Measurements from ENCODE around the gene FERMT1.
A peak's percentile ranks its signal among the peaks of the same experiment; 100 is the strongest.

Gene FERMT1

GRCh38 chr20:6075428-6076219, 47.2 kb downstream of the FERMT1 start:
- DNase-seq (ENCODE audit: low read depth in 2 of 2), result peak in 1 of 2 donors; percentile 57
- no peak for TF ChIP-seq CTCF (IDR thresholded peaks at IDR 0.05; ENCODE audit: low read depth, low read length)
- no peak overlapping the region for H3K4me3 ChIP-seq (replicated peaks in 1 of 2; ENCODE audit: low read depth in 2 of 2, low read length in 2 of 2)

GRCh38 chr20:6074784-6075183, 48.0 kb downstream of the FERMT1 start:
- no peak for TF ChIP-seq CTCF (IDR thresholded peaks at IDR 0.05; ENCODE audit: low read depth, low read length)
- no peak overlapping the region for H3K4me3 ChIP-seq (replicated peaks in 1 of 2; ENCODE audit: low read depth in 2 of 2, low read length in 2 of 2)
- DNase-seq (ENCODE audit: low read depth in 2 of 2), result no peak

- peak; percentile 24 to 39 for DNase-seq (ENCODE audit: low read depth in 2 of 2)
- H3K4me3 ChIP-seq (replicated peaks in 1 of 2; ENCODE audit: low read depth in 2 of 2, low read length in 2 of 2), result no peak overlapping the region
- peak; percentile 67 for TF ChIP-seq CTCF (IDR thresholded peaks at IDR 0.05; ENCODE audit: low read depth, low read length)
Observed at GRCh38 chr20:6074145-6074561, 48.7 kb downstream of the FERMT1 start.

- no peak overlapping the region for H3K4me3 ChIP-seq (replicated peaks in 1 of 2; ENCODE audit: low read depth in 2 of 2, low read length in 2 of 2)
- DNase-seq (ENCODE audit: low read depth in 2 of 2), result no peak
- TF ChIP-seq CTCF (IDR thresholded peaks at IDR 0.05; ENCODE audit: low read depth, low read length), result no peak
Observed at GRCh38 chr20:6070829-6071695, 51.8 kb downstream of the FERMT1 start.

- no peak overlapping the region for H3K4me3 ChIP-seq (replicated peaks in 1 of 2; ENCODE audit: low read depth in 2 of 2, low read length in 2 of 2)
- DNase-seq (ENCODE audit: low read depth in 2 of 2), result no peak
- no peak for TF ChIP-seq CTCF (IDR thresholded peaks at IDR 0.05; ENCODE audit: low read depth, low read length)
Observed at GRCh38 chr20:6069669-6070068, 53.2 kb downstream of the FERMT1 start.

GRCh38 chr20:6067763-6068318, 55.0 kb downstream of the FERMT1 start:
- no peak for TF ChIP-seq CTCF (IDR thresholded peaks at IDR 0.05; ENCODE audit: low read depth, low read length)
- DNase-seq (ENCODE audit: low read depth in 2 of 2), result no peak
- H3K4me3 ChIP-seq (replicated peaks in 1 of 2; ENCODE audit: low read depth in 2 of 2, low read length in 2 of 2), result no peak overlapping the region

Data from cardiac fibroblast (primary cell).